ENCODE data around the gene DDR1.
A peak's percentile ranks its signal among the peaks of the same experiment; 100 is the strongest.

The DDR1 gene

DNA sequence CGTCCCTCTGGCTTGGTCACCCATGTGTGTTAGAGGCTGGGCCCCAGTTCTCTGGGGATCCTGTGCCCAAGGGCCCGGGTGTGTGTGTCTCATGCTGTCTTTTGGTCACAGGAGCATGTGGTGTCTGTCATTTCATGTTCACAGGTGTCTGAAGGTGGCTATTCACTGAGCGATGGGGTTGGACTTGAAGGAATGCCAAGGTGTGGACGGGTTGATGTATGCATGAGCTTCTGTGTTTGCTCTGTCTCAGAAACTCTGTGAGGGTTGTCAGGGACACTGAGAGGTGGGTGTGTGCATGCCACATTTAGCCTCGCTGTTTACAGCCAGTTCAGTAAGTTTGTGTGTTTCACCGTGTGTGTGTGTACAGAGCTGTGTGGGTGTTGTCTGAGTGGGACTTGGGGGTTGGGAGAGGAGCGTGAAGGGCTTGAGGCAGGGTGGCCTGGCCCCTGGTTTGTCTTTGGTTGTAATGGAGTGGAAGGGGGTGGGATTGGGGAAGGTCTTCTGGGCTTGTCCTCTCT, 1.2 kb downstream of the DDR1 start:
- Histone ChIP-seq H3K36me3 (peaks cover 21% of the 10 kb centered on the region), H4K20me1 (peaks cover 47% of the 10 kb centered on the region), H3K9me3 (no peaks in the 10 kb centered on the region), H3K27ac (peak overlapping the region; percentile 54), H3K4me2 (peak overlapping the region; percentile 96), H3K4me3 (peak overlapping the region; percentile 73), H3K4me1 (peaks cover 90% of the 10 kb centered on the region), H3K9ac (peak overlapping the region; percentile 81), H3K27me3 (no peaks in the 10 kb centered on the region)
- TF ChIP-seq Cebpa-rat (IDR thresholded peaks at IDR 0.05), result no peak

DNA sequence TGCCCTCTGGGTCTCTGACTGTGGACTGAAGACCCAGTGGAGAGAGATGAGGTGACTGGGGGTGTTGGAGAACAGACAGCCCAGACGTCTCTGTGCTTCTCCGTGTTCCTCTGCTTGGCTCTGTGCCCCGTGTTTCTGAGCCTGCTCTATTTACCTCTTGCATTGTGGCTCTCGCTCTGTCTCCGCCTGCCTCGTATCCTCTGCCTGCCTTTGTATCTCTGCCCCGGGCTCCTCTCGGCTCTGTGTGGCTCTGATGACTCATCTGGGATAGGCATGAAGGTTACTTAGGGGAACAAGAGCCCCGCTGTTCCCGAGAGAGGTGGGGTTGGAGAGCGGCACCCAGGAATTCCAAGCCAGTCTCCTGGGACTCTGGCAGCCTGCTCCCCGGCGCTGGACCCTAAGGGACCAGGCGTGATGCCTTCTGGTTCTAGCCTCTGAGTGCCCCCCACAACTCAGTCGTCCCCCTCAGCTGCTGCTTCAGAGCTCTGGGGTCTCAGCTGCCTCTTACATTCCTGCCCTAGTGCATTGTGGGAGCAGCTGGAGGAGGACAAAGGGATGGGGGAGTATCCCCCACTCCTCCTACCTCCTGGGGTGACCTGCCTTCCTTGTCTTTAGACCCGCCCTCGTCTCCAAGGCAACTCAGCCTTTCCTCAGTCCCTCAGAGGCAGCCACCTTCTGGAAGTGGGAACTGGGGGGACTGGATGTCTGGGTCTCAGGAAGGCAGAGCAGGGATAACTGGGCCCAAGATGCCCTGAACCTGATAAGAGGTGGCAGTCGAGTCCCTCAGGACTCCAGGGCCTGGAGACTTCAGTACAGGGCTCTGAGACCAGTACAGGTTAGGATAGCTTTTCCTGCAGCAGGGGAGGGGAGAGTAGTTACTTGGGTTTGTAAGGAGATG, 1.9 kb downstream of the DDR1 start:
- peak overlapping the region; percentile 54 for H3K27ac ChIP-seq
- H3K9ac ChIP-seq, result peak overlapping the region; percentile 81
- H3K27me3 ChIP-seq, result no peaks in the 10 kb centered on the region
- no peaks in the 10 kb centered on the region for H3K9me3 ChIP-seq
- peak overlapping the region; percentile 73 for H3K4me3 ChIP-seq
- TF ChIP-seq Cebpa-rat (IDR thresholded peaks at IDR 0.05), result no peak
- H3K36me3 ChIP-seq, result peaks cover 28% of the 10 kb centered on the region
- peak overlapping the region; percentile 96 for H3K4me2 ChIP-seq
- H3K4me1 ChIP-seq, result peaks cover 84% of the 10 kb centered on the region
- H4K20me1 ChIP-seq, result peaks cover 47% of the 10 kb centered on the region

DNA sequence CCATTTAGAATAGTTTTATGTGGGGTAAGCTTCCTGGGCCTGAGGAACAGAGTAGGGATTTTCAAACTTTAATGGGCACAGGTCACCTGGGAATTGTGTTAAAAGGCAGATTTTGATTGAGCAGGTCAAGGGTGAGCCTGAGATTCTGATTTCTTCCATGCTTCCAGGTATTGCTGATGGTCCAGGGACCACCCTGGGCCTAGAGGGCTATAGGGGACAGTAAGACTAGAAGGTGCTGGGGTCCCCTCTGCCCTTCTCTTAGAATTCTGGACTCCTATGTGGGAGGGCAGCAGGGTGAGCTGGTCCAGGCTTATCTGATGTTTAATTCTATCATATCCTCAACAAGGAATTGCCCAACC, 2.6 kb downstream of the DDR1 start:
- H3K36me3 ChIP-seq, result peaks cover 35% of the 10 kb centered on the region
- H3K9ac ChIP-seq, result peak overlapping the region; percentile 81; the same call in 1 of the 2 replicates
- peak overlapping the region; percentile 96 for H3K4me2 ChIP-seq
- H3K27ac ChIP-seq, result no peak overlapping the region
- no peaks in the 10 kb centered on the region for H3K9me3 ChIP-seq
- H3K27me3 ChIP-seq, result no peaks in the 10 kb centered on the region
- no peak for TF ChIP-seq Cebpa-rat (IDR thresholded peaks at IDR 0.05)
- H3K4me1 ChIP-seq, result peaks cover 78% of the 10 kb centered on the region
- H4K20me1 ChIP-seq, result peaks cover 47% of the 10 kb centered on the region
- H3K4me3 ChIP-seq, result peak overlapping the region; percentile 73; the same call in 1 of the 2 replicates

DNA sequence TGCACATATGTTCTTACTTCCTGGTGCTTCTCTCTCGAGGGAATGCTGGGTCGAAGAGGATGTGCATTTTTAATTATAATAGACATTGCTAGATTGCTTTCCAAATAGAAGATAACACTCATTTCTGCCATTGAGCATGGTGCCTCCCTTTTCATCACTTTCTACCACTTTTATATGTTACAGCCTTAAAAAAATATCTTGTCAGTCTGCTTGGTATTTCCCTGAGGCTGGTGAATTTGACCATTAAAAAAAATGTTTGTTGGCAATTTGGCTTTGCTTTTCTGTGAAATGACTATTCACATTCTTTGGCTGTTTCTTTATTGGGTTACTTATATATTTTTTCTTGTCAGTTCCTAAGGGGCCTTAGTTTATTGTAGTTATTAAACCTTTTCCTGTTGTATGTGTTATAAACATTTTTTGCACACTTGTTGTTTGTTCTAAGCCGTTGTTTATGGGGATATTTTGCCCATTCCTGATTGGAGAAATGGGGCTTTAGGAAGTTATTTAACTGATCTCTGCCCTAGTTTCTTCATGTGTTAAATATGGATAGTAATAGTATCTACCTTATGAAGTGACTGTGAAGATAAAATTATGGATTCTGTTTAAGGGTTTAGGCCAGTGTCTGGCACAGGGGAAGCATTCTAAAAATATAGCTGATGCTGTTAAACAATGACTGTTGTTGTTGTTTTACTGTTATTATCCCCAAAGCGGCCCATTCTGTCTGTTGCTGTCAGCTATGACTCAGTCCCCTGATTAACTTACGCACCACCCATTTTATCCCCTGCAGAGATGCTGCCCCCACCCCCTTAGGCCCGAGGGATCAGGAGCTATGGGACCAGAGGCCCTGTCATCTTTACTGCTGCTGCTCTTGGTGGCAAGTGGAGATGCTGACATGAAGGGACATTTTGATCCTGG, 3.8 kb downstream of the DDR1 start:
- peaks cover 48% of the 10 kb centered on the region for H3K36me3 ChIP-seq
- no peak overlapping the region for H3K9ac ChIP-seq
- H3K9me3 ChIP-seq, result no peaks in the 10 kb centered on the region
- no peaks in the 10 kb centered on the region for H3K27me3 ChIP-seq
- H3K27ac ChIP-seq, result no peak overlapping the region
- no peak for TF ChIP-seq Cebpa-rat (IDR thresholded peaks at IDR 0.05)
- peak overlapping the region; percentile 61 for H3K4me2 ChIP-seq
- H3K4me3 ChIP-seq, result no peak overlapping the region
- peaks cover 65% of the 10 kb centered on the region for H3K4me1 ChIP-seq
- peaks cover 47% of the 10 kb centered on the region for H4K20me1 ChIP-seq

DNA sequence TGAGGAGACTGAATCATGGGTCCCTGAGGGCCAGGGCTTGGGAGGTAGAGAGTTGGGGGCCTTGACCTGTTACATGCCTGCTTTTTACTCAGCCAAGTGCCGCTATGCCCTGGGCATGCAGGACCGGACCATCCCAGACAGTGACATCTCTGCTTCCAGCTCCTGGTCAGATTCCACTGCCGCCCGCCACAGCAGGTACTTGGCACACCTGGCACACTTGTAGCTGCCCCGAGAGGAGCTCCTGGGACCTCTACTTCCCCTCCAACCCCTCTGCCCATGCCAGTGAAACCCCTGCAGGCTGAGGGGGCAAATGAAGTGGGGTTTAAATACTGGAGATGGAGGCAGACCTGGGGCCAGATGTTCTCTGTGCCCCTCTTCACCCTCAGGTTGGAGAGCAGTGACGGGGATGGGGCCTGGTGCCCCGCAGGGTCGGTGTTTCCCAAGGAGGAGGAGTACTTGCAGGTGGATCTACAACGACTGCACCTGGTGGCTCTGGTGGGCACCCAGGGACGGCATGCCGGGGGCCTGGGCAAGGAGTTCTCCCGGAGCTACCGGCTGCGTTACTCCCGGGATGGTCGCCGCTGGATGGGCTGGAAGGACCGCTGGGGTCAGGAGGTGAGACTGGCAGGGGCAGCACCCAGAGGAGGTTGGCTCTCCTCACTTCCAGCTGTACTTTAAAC, 4.6 kb downstream of the DDR1 start:
- Histone ChIP-seq H3K27me3 (no peaks in the 10 kb centered on the region), H3K9me3 (no peaks in the 10 kb centered on the region), H3K4me3 (no peak overlapping the region), H3K4me2 (peak overlapping the region; percentile 61; the same call in 1 of the 2 replicates), H3K27ac (no peak overlapping the region), H3K4me1 (peaks cover 58% of the 10 kb centered on the region), H3K9ac (no peak overlapping the region), H3K36me3 (peaks cover 56% of the 10 kb centered on the region), H4K20me1 (peaks cover 47% of the 10 kb centered on the region)
- TF ChIP-seq Cebpa-rat (IDR thresholded peaks at IDR 0.05), result no peak

DNA sequence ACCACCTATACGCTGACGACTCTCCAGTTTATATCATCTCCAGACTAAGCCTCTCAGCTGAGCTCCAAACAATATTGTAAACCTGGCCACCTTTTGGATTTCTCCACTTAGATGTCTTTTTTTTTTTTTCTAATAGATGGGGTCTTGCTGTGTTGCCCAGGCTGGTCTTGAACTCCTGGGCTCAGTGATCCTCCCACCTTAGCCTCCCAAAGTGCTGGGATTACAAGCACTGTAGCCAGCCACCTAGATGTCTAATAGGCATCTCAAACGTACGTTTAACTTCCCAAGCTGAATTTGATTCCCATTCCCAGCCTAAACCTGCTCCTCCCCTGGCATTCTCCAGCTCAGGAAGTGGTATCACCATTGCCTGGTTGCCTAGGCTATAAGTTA, 5.2 kb downstream of the DDR1 start:
- Histone ChIP-seq H3K27ac (no peak overlapping the region), H3K4me2 (no peak overlapping the region), H3K9me3 (no peaks in the 10 kb centered on the region), H3K27me3 (no peaks in the 10 kb centered on the region), H3K4me3 (no peak overlapping the region), H4K20me1 (peaks cover 47% of the 10 kb centered on the region), H3K36me3 (peaks cover 61% of the 10 kb centered on the region), H3K9ac (no peak overlapping the region), H3K4me1 (peaks cover 59% of the 10 kb centered on the region)
- TF ChIP-seq Cebpa-rat (IDR thresholded peaks at IDR 0.05), result no peak

DNA sequence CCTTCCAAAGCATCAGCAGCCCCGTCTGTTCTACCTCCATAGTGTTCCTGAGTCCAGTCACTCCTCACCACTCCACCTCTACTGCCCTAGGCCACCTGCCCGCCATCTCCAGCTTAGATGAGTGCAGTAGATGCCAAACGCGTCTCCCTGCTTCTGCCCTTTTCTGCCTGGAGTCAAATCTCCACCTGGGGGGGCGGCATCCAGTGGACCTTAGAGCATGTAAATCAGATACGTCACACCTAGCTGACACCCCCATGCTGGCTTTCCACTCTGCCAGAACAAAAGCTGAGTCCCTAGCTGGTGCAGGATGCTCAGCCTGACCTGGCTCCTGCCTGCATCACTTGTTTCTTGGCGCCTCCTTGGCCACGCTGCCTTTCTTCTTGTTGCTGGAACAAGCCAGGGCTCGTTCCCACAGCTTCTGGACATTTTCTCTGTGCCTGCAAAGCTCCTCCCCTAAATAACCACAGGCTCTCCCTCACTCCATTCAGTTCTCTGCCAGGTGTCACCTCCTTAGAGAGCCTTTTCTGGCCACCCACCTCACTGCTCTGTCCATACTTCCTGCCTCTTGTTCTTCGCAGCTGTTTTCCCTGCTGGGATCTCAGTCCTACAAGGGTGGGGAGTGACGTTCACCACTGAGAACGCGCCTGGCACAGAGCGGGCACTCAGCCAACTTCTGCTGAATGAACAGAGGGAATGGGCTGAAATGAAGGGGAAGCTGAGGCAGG, 5.8 kb downstream of the DDR1 start:
- H3K9ac ChIP-seq, result no peak overlapping the region
- H3K4me2 ChIP-seq, result peak overlapping the region; percentile 18; the same call in 1 of the 2 replicates
- H3K36me3 ChIP-seq, result peaks cover 67% of the 10 kb centered on the region
- no peaks in the 10 kb centered on the region for H3K9me3 ChIP-seq
- no peaks in the 10 kb centered on the region for H3K27me3 ChIP-seq
- H4K20me1 ChIP-seq, result peaks cover 43% of the 10 kb centered on the region
- TF ChIP-seq Cebpa-rat (IDR thresholded peaks at IDR 0.05), result no peak
- H3K4me1 ChIP-seq, result peaks cover 61% of the 10 kb centered on the region
- no peak overlapping the region for H3K4me3 ChIP-seq
- H3K27ac ChIP-seq, result no peak overlapping the region

DNA sequence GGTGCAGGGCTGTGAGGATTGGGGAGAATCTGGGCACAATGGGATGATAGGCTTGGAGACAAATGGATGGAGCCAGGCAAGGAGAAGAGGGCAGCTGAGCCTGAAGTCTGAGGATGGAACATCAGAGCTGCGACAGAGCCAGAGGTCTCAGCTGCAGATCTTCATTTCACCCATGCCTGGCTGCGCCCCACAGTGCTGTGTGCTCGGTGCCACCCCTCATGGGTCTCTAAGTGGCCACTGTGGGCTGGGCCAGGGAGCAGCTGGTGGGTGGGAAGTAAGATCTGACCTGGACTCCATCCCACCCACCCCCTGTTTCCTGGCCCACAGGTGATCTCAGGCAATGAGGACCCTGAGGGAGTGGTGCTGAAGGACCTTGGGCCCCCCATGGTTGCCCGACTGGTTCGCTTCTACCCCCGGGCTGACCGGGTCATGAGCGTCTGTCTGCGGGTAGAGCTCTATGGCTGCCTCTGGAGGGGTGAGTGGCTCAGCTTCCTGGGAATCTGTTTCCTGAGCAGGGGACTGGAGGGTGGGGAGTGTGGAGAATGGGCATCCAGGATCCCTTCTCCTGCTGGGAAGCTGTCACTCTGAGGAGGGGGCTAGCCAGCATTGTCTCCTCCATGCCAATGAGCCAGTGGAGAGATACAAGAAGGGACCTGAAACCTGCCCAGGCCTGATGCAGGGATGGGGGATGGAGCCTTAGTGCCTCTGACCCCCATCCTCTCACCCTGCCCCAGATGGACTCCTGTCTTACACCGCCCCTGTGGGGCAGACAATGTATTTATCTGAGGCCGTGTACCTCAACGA, 6.5 kb downstream of the DDR1 start:
- Histone ChIP-seq H3K9me3 (no peaks in the 10 kb centered on the region), H3K4me2 (peak overlapping the region; percentile 18; the same call in 1 of the 2 replicates), H3K27ac (no peak overlapping the region), H3K36me3 (peaks cover 74% of the 10 kb centered on the region), H3K9ac (no peak overlapping the region), H3K27me3 (no peaks in the 10 kb centered on the region), H4K20me1 (peaks cover 35% of the 10 kb centered on the region), H3K4me3 (no peak overlapping the region), H3K4me1 (peaks cover 61% of the 10 kb centered on the region)
- no peak for TF ChIP-seq Cebpa-rat (IDR thresholded peaks at IDR 0.05)
